Inferior parietal cortex (tissue), 1 donor: Measurements from ENCODE around the gene USP13.
"Not testable (repeated sequence)": the region's sequence is repeated elsewhere in the genome, so short reads cannot be mapped to it uniquely, and the experiment has no call there.

ENCODE experiments used
- DNase-seq: peaks from one replicate; pipeline ENCODE4 v3.0.0-alpha.2; 2016; ENCODE audit errors: extremely low spot score

The USP13 gene

DNA sequence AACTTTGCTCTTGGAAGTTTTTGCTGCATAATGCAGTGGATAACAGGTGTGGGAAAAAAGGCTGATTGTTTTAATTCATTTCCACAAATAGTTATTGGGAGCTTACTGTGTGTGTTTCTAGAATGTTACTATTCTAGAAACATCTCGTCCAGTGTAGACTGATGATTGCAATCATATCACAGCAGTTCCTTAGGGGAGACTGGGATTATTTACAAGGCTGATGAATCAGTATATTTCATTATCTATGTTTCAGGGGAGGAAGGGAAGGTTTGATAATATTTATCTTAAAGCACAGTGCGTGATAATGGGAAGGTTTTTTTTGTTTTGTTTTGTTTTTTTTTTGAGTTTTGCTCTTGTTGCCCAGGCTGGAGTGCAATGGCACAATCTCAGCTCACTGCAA is 2.4 kb downstream of the USP13 start:
- no peak for DNase-seq

DNA sequence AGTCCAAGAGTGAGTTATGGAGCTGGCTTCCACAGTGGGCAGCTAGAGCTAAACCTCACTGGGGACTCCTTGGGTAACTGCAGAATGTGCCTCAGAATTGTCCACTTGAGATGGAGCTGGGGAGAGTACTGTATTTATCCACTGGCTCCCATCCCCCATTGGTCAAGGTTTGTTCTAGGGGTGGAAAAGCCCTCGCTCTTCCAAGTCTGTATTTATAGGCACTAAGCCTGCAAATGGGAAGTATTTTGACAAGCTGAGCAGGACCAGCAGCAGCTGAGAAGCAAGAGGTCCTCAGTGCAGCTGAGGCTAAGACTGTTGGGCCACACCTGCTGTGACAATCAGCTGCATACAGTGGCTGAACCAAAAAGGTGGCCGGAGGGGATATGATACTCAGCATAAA is 5.8 kb downstream of the USP13 start:
- DNase-seq = no peak

DNA sequence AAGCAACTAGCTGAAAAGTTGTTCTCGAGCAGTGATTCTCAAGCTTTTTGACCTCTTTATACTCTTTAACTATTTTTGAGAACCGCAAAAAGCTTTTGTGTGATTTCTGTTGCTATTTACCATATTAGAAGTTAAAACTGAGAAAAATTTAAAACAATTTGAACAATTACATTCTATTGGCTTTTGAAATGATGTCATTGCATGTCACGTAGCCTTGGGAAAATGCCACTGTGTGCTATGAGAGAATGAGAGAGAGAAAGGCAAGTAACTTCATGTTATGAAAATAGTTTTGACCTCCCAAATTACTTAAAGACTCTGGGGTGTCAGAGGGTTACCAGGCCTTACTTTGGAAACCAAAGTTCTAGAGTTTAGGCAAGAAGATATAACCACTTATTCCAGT is 8.0 kb downstream of the USP13 start:
- DNase-seq = no peak

DNA sequence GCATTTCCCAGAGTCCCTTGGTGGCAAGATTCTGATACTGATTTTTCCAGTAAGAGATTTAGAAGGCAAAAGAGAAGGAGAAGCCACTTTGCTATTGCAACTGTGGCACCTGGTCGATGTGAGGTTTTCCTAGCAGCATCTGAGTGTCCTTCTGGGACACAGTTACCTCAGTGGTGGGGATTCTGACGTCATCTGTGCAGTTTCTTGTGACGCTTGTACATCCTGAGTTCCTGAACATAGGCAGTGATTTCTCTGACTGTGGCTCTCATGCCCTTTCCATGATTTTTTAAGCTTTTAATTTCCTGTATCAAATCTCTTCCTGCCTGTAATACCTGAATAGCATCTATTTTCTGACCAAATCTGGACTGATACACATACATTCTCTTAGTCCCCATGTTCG is 8.9 kb downstream of the USP13 start:
- no peak for DNase-seq

DNA sequence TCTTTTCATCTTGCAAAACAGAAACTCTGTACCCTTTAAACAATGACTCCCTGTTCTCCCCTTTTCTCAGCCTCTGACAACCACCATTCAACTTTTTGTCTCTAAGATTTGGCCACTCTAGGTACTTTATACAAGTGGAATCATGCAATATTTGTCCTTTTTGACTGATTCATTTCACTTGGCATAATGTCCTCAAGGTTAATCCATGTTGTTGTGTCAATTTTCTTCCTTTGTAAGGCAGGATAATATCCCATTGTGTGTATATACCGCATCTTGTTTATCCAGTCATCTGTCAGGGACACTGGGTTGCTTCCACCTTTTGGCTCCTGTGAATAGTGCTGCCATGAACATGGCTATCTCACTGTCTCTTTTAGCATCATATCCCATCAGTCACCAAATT is 10.3 kb downstream of the USP13 start:
- DNase-seq = no peak

DNA sequence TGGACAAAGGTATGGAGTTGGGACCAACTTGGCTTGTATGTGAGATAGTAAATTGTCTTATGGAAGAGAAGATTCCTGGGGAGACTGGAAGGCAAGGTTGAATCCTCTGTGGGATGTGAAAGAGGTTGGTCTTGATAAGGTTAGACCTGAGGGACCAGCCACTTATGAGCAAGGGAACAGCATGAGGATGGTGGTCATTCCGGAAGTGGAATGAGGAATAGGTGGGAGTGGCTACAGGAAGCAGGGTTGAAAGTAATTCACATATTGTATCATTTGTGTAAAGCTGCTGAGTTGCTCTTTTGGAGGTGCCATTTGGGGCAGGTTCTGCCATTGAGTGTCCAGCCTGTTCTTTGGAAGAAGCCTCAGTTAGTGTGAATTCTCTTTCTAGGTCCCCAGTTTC is 13.2 kb downstream of the USP13 start:
- DNase-seq = no peak

DNA sequence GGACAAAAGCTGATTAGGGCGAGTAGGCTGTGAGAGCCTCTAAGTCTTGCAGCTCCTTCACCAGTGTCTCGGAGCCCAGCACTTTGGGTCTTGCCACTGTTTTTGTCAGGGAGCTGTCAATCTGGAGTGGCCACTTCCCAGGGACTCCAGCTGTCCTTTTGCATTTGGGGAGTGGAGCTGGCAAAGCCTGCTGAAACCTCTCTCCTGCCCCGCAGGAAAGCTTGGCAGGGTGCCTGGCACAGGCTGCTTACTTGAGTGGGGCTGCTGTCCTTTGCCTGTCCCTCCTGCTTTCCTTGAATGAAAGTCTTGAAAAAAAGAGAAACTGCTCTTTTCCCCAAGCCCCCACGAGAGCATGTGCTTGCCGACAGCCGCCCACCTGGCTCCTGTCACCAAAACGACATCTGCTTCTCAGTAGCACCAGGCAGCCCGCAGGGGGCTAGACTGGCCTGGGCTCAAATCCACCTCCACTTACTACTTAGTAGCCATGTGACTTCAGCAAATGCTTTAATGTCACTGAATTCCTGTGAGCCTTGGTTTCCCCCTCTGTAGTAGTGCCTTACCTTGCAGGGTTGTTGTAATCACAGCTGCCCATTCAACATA is 13.7 kb downstream of the USP13 start:
- no peak for DNase-seq

DNA sequence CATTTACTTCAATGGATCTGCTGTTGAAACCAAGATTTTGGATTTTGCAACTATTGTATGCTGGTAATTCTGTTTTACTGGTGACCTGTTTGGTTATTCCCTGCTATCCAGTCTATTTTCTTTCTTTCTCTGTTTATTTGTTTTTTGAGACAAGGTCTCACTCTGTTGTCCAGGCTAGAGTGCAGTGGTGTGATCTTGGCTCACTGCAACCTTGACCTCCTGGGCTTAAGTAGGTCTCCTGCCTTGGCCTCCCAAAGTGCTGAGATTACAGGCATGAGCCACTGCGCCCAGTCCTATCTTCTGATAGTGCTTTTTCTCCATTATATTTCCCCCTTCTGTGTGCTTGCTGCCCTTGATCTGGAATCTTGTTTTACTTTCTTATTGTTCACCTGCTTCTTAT is 15.6 kb downstream of the USP13 start:
- no peak for DNase-seq

DNA sequence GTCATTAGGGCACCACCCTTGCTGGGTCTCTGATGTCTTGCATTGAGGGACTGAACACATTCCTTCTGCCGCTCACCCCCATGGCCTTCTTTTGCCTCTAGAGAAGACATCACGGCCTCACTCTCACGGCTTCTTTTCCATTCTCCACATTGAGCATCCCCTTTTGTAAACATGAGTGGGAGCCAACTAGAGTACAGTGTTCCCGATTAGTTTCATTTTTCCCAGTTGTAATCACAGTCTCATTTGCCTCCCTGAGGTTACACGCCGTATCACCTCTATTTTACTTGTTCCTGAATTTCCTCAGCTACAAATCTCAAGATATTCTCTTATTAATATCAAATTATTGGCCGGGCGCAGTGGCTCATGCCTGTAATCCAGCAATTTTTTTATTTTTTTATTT is 17.5 kb downstream of the USP13 start:
- no peak for DNase-seq

DNA sequence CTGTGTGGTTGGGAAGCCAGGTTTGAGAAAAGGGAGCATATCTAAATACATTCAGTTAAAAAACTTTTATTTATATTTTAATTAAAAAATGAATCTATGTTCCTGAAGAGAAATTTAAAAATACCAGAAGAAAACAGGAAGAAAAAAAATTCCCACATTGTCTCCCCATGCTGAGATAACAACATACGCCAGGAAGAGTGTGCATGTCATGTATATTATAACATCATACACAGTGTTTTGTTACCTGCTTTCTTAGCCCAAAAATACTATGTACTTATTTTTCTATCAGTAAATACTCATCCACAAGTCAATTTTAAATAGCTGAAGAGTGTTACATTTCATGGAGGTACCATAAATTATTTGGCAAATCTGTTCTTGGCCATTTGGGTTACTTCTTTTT is 18.5 kb downstream of the USP13 start:
- no peak for DNase-seq

DNA sequence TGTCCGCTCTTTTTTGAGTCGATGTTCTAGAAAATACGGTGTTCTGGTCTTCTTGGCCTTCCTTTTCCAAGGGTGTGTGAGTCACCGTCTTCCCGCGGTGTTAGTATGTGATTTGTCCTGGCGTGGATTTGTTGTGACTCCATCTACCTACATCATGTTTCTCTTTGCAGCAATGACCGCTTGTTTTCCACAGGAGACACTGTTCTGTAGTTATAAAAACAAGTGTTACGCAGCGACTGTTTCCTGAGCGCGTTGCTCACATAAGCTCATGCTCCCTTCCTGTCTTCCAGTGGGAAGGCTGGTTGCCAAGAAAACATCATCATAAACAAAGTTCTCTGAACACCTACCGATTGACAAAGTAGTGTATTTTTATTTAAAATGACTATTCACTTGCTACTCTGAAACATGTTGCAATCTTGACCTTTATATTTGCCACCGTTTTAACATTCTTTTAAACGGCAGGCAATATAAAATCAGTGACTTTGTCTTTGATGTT is 19.0 kb downstream of the USP13 start:
- no peak for DNase-seq

DNA sequence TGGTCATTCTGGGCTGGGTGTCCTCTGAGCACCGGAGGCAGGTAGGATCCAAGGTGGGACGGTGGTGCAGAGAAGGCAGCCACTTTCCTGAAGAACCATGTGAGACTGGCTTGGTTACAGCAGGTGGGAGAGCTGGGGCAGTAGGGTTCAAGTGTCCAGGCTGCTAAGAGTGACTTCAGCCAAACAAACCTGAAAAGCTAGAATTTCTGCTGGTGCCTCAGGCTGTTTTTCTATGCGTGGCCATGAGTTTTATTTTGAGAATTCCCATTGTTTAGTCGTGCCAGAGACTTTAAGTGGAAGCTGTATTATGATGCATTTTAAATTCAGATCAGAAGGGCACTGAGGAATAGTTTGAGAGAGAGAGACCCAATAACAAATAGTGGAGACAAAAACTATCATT is 20.1 kb downstream of the USP13 start:
- DNase-seq = no peak

DNA sequence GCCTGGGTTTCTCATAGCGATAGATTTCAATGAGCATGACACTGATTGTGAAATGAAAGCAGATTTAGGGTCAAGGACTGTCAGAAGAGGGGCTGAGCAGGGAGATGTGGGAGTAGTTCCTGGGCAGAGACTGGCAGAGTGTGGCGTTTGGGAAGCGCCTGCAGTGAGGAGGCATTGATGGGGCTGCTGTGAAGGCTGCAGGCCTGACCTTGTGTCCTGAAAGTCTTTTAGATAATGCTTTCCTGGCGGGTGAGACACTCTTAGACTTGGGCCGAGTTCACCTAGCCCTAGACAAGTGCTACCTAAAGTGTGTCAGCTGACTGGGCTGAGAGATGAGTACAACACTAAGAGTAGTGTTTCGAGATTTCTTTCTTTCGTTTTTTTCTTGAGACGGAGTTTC is 20.7 kb downstream of the USP13 start:
- DNase-seq = no peak

DNA sequence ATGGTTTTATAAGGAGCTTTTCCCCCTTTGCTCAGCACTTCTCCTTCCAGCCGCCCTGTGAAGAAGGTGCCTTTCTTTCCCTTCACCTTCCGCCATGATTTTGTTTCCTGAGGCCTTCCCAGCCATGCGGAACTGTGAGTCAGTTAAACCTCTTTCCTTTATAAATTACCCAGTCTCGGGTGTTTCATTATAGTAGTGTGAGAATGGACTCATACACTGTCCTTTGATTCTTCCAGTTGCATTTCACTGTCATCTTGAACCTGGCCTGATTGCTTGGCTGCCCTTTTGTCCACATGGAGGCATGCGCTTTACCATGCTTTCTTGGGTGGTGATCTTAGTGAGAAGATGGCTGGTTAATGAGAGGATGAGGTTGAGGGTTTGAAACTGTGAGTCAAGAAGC is 23.2 kb downstream of the USP13 start:
- no peak for DNase-seq

DNA sequence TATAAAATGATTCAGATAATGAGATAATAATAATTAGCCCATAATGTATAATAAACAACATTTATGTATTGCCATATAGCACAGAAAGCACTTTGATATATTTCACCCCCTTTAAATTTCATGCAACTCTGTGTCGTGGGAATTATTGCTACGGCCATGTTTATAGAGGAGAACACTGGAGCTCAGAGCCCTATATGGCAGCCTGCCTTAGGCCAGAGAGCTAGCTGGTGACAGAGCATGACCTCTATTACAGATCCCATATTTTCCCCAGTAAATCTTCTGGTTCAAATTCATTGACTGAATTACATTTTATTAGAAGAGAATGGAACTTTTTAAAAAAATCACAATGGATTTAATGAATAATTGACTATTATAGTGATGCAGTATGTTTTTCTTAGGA is 25.0 kb downstream of the USP13 start:
- DNase-seq = no peak

DNA sequence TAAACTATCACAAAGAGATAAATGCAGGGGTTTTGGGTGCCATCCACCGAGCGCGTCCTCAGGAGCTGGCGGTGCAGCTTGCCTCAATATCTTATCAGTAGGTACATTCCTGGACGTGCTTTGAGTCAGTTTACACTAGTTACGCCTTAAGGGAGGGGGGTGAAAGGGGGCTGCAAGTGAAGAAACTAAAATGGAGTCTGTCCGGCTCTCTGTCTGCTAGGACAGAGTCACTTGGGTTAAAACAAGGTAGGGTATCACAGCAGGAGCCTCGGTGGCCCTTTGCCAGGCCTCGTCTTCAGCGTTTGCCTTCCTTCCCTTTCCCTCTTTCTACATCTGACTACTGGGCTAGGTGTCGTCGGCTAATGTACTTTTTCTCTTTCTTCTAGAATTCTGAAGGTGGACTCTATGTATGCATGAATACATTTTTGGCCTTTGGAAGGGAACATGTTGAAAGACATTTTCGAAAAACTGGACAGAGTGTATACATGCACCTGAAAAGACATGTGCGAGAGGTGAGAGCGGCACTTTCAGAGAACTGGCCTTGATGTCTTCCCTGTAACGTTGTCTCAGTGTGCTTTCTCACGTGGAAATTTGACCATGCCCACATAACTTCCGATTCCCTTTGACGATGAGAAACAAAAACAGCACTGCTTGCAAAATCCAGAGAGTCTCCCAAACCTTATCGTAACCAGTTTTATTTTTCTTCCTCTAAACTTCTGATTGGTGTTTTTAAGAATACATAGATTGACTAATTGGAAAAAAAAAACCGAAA is 28.8 kb downstream of the USP13 start:
- DNase-seq = no peak

DNA sequence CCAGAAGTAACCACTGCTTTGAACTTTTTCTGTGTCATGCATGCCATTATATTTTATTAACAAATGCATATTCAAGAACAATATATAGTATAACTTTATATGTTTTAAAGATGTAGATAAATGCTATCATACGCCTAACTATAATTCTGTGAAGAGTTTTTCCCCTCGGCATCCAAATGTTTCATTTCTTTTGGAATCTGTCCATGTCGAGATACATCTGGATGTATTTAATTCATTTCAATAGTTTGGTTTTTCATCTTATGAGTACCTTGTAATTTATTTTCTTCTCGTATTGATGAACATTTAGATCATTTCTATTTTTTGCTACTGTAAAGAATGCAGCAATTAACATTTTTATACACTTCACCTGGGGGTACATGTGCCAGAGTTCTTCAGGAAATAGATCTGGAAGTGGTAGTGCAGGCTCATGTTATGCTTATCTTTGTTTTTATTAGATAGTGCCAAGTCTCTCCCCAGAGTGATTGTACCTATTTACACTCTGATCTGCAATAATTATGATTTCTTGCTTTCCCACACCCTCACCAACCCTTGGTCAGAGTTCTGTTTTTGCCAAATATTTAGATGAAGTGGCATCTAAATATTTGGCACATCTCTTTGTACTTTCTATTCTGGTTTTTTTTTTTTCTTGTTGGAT is 29.7 kb downstream of the USP13 start:
- DNase-seq = no peak

DNA sequence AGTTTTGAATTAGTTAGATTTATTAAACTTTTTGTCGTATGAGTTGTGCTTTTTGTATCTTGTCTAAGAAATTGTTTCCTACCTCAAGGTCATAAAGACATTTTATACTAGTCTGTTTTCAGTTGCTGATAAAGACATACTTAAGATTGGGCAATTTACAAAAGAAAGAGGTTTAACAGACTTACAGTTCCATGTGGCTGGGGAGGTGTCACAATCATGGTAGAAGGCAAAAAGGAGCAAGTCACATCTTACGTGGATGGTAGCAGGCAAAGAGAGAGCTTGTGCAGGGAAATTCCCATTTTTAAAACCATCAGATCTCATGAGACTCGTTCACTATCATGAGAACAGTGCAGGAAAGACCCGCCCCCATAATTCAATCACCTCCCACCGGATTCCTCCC is 30.4 kb downstream of the USP13 start:
- not testable (repeated sequence) for DNase-seq

DNA sequence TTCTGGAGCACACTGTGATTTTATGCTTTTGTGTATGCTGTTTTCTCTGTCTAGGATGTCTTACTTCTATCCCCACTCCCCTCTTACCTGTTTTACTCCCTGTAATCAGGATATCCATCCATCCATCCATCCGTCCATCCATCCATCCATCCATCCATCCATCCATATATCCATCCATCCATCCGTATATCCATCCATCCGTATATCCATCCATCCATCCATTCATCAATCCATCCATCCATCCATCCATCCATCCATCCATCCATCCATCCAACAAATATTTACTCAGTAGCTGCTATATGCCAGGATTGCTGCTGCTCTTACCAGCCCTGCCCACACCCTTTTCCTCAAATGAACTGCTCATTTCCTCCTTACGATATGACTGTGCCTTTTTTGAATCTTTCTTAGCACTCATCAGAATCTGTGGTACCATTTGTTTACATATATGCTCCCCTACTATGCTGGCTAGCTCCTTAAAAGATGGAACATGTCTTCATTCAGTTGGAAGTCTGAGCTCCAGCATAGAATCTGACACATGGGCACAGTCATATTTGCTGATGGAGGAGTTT is 35.2 kb downstream of the USP13 start:
- no peak for DNase-seq

DNA sequence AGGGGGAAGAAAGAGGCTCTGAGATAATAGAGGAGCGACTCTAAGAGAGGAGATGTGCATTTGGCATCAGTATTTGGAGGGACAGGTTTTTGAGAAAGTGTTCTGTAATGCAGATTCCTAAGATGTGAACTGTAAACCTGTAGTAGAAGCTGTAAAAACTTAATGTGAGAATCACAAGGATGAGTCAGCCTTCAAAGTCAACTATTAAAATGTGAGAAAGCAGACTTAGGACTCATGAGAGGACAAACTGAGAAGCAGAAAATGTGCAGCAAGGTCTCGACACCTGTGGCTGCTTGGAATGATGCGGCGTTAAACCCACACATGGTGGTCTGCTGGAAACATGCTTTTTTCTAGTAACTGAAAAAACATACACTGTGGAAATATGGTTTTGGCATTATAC is 36.0 kb downstream of the USP13 start:
- DNase-seq = no peak

DNA sequence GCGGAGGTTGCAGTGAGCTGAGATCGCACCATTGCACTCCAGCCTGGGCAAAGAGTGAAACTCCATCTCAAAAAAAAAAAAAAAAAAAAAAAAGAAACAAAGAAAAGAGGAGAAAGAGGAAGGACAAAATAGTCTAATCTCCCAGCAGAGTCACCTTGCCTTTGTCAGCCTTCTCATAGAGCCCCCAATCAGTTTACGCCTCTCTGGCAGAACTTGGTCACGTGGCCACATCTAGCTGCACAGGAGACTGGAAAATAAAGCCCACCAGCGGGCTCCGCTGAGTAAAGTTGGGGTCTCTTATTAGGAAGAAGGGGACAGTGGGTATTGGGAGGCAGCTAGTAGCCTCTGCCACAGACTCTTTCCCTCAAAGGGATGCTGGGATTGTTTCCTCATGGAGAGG is 41.9 kb downstream of the USP13 start:
- DNase-seq = no peak

DNA sequence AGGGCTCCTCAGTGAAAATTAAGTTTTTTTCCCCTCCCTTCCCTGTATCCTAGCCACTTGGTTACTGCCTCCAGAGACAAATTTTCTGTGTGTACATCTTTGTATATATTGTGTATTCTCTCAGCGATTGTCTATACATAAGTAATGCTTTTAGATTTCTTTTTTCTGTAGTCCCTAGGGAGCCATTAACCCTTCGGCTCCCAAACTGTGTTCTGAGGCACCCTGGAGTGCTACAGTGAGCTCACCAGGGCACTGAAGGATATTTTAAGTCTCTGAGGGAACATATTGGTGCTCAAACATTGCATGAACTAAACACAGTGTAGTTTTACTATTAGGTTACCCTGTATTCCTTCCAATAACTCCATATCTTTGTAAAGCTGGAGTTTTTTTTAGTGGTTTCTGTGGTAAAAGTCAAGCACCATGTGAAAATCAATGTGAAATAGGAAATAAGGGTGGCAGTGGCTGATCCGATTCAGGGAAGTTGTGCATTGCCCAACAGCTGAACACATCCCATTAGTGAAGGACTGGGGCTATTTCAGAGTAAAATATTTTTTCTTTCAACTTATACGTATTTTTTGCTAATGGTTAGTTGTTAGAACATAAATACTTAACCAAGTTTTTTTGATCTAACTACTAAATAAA is 43.0 kb downstream of the USP13 start:
- no peak for DNase-seq
